HEK293 (cell line): ENCODE measurements around the gene SALL1.

ENCODE experiments used
- CTCF ChIA-PET: fragments of 350-600 bp; formaldehyde crosslinking; extraction: SDS; loops from one replicate; lab custom pipeline; 2021; ENCODE audit warnings: antibody characterized with exemption; lab: Yijun Ruan, JAX
- POLR2A ChIA-PET: fragments of 300-600 bp; formaldehyde crosslinking; extraction: SDS; loops from one replicate; lab custom pipeline; 2020; ENCODE audit warnings: antibody characterized with exemption, inconsistent platforms; lab: Yijun Ruan, JAX
- H3K27ac ChIP-seq: fragments of 200-500 bp; sonication (Bioruptor generic); 2 replicates; pipeline ENCODE4 v1.5.1; 2014; ENCODE audit warnings: low read depth, low read length, control low read depth, inconsistent platforms; ENCODE audit errors: extremely low read depth
- H3K36me3 ChIP-seq, 2 experiments: fragments of 200-500 bp in 1 of 2; sonication (Bioruptor generic) in 1 of 2; 1 replicate in 1 of 2; 2 replicates in 1 of 2; pipeline ENCODE4 v1.5.1; 2014 to 2017; ENCODE audit warnings: inconsistent platforms in 2 of 2, low read length in 2 of 2; ENCODE audit not compliant: control insufficient read depth in 2 of 2, insufficient read depth in 1 of 2
- H3K4me1 ChIP-seq: fragments of 200-500 bp; sonication (Bioruptor generic); 2 replicates; pipeline ENCODE4 v1.5.1; 2014; ENCODE audit warnings: mild to moderate bottlenecking, low read length, inconsistent platforms; ENCODE audit not compliant: control insufficient read depth, insufficient read depth
- H3K4me3 ChIP-seq: 2 replicates; pipeline ENCODE4 v1.5.1; 2011; ENCODE audit warnings: low read depth, mild to moderate bottlenecking, control low read depth, low read length, moderate library complexity
- H3K9me3 ChIP-seq: fragments of 200-500 bp; sonication (Bioruptor generic); 2 replicates; pipeline ENCODE4 v1.5.1; 2014; ENCODE audit warnings: low read depth, low read length, inconsistent platforms; ENCODE audit not compliant: control insufficient read depth, insufficient read depth
- ELK4 ChIP-seq: IDR thresholded peaks from 2 replicates; pipeline ENCODE4 v1.6.1; 2011; ENCODE audit warnings: mild to moderate bottlenecking, low read depth, low read length, borderline replicate concordance
- HOXA7 ChIP-seq: sonication (generic); formaldehyde crosslinking; IDR thresholded peaks from 2 replicates; pipeline ENCODE4 v1.8.1; 2022; ENCODE audit warnings: missing genetic modification reagents, borderline replicate concordance
- INSM2 ChIP-seq: fragments of 450-650 bp; formaldehyde crosslinking; IDR thresholded peaks from 2 replicates; pipeline ENCODE4 v1.5.1; 2016; ENCODE audit warnings: missing biosample characterization, missing genetic modification characterization
- KLF8 ChIP-seq: fragments of 450-650 bp; formaldehyde crosslinking; IDR thresholded peaks from 2 replicates; pipeline ENCODE4 v1.5.1; 2016; ENCODE audit warnings: missing biosample characterization, missing genetic modification characterization
- PRDM1 ChIP-seq: fragments of 450-650 bp; formaldehyde crosslinking; IDR thresholded peaks from 2 replicates; pipeline ENCODE4; 2016; ENCODE audit warnings: missing biosample characterization, missing genetic modification characterization
- RBAK ChIP-seq: fragments of 450-650 bp; formaldehyde crosslinking; IDR thresholded peaks from 2 replicates; pipeline ENCODE4 v1.5.1; 2016; ENCODE audit warnings: missing biosample characterization, missing genetic modification characterization
- TCF7L2 ChIP-seq: IDR thresholded peaks from 2 replicates; pipeline ENCODE4 v1.6.1; 2011; ENCODE audit warnings: low read depth, mild to moderate bottlenecking, inconsistent platforms, low read length, moderate library complexity, borderline replicate concordance
- YY1 ChIP-seq: fragments of 450-650 bp; formaldehyde crosslinking; IDR thresholded peaks from 2 replicates; pipeline ENCODE4 v1.5.1; 2018; ENCODE audit warnings: missing biosample characterization, missing genetic modification characterization
- ZNF148 ChIP-seq: fragments of 450-650 bp; formaldehyde crosslinking; IDR thresholded peaks from 2 replicates; pipeline ENCODE4 v1.5.0; 2017; ENCODE audit warnings: missing biosample characterization, missing genetic modification characterization, borderline replicate concordance
- ZNF239 ChIP-seq: fragments of 450-650 bp; formaldehyde crosslinking; IDR thresholded peaks from 2 replicates; pipeline ENCODE4 v1.5.1; 2016; ENCODE audit warnings: missing biosample characterization, missing genetic modification characterization
- ZNF341 ChIP-seq: fragments of 450-650 bp; formaldehyde crosslinking; IDR thresholded peaks from 2 replicates; pipeline ENCODE4; 2016; ENCODE audit warnings: low read depth, missing biosample characterization, missing genetic modification characterization
- ZNF354C ChIP-seq: fragments of 450-650 bp; formaldehyde crosslinking; IDR thresholded peaks from 2 replicates; pipeline ENCODE4 v1.5.1; 2016; ENCODE audit warnings: missing biosample characterization, missing genetic modification characterization, low read depth, borderline replicate concordance
- ZNF391 ChIP-seq: fragments of 450-650 bp; formaldehyde crosslinking; IDR thresholded peaks from 2 replicates; pipeline ENCODE4 v1.5.1; 2016; ENCODE audit warnings: low read depth, missing biosample characterization, missing genetic modification characterization, borderline replicate concordance
- ZNF530 ChIP-seq: fragments of 450-650 bp; formaldehyde crosslinking; IDR thresholded peaks from 2 replicates; pipeline ENCODE4 v1.5.1; 2016; ENCODE audit warnings: low read depth, missing biosample characterization, missing genetic modification characterization
- ZNF747 ChIP-seq: fragments of 450-650 bp; formaldehyde crosslinking; IDR thresholded peaks from 2 replicates; pipeline ENCODE4 v1.5.1; 2016; ENCODE audit warnings: missing biosample characterization, missing genetic modification characterization
- ZNF791 ChIP-seq: fragments of 450-650 bp; formaldehyde crosslinking; IDR thresholded peaks from 2 replicates; pipeline ENCODE4 v1.5.1; 2016; ENCODE audit warnings: missing biosample characterization, missing genetic modification characterization
- ZNF830 ChIP-seq: fragments of 450-650 bp; IDR thresholded peaks from 2 replicates; pipeline ENCODE4 v1.5.0; 2018; ENCODE audit warnings: missing biosample characterization, missing genetic modification characterization, low read depth, mild to moderate bottlenecking, moderate library complexity

SALL1 gene

GRCh38 chr16:51134876-51135275, 16.2 kb downstream of the SALL1 start:
- ChIA-PET POLR2A (no interaction called here), CTCF (no interaction called here)
- peaks cover 0 to 53% of the 10 kb centered on the region in 2 experiments; a peak in 1 of 3 replicates for H3K36me3 ChIP-seq

GRCh38 chr16:51134269-51134812, 16.7 kb downstream of the SALL1 start:
- Histone ChIP-seq H3K4me3 (no peak overlapping the region), H3K36me3 (peaks cover 0 to 48% of the 10 kb centered on the region in 2 experiments; a peak in 1 of 3 replicates), H3K27ac (no peak overlapping the region), H3K9me3 (no peaks in the 10 kb centered on the region), H3K4me1 (peaks cover 5% of the 10 kb centered on the region)
- CTCF ChIA-PET = no interaction called here
- POLR2A ChIA-PET = no interaction called here
- TF ChIP-seq ZNF391 (tag by site-specific recombination) (no peak), PRDM1 (tag by site-specific recombination) (no peak)

More at GRCh38 chr16:51134876-51135275, 16.2 kb downstream of the SALL1 start:
- Histone ChIP-seq H3K27ac (no peak overlapping the region), H3K4me3 (no peak overlapping the region), H3K4me1 (peaks cover 5% of the 10 kb centered on the region), H3K9me3 (no peaks in the 10 kb centered on the region)
- TF ChIP-seq INSM2 (tag by site-specific recombination) (no peak), ZNF341 (tag by site-specific recombination) (no peak), ZNF830 (no peak), YY1 (tag by site-specific recombination) (no peak), ZNF354C (tag by site-specific recombination) (no peak)

- ChIA-PET POLR2A (no interaction called here), CTCF (interaction anchor here (0.6 kb wide), 1 partner anchor 16 kb away, joined by 3 read pairs; no protein-coding TSS in a partner anchor)
- H3K4me3 ChIP-seq = no peak overlapping the region
- peaks cover 0 to 41% of the 10 kb centered on the region in 2 experiments; a peak in 1 of 3 replicates for H3K36me3 ChIP-seq
- TF ChIP-seq ZNF530 (tag by site-specific recombination) (no peak), KLF8 (tag by site-specific recombination) (no peak), TCF7L2 (no peak), HOXA7 (CRISPR knock-in tag) (no peak), ZNF148 (tag by site-specific recombination) (no peak), ELK4 (no peak), RBAK (tag by site-specific recombination) (no peak), ZNF791 (no peak), ZNF239 (tag by site-specific recombination) (no peak), ZNF747 (tag by site-specific recombination) (no peak)
- H3K4me1 ChIP-seq = peaks cover 7% of the 10 kb centered on the region
- no peaks in the 10 kb centered on the region for H3K9me3 ChIP-seq
- no peak overlapping the region for H3K27ac ChIP-seq
Observed at GRCh38 chr16:51133688-51134087, 17.4 kb downstream of the SALL1 start.
